Neural cell (in vitro differentiated cells): ENCODE measurements around the gene GRID1. TPM values are rescaled to one million over a fixed set of nuclear protein-coding genes. Genes with fewer than 3 reads are reported as not detected.

Experiments used
- H2AFZ ChIP-seq: fragments of 200-600, 300-800 bp; sonication (generic), shearing (Covaris generic); 2 replicates; pipeline ENCODE4 v1.6.0; 2014; ENCODE audit warnings: low read depth, mild to moderate bottlenecking, antibody characterized with exemption, low read length, moderate library complexity
- H3F3A ChIP-seq: fragments of 200-600 bp; shearing (Covaris generic); 2 replicates; pipeline ENCODE4 v1.6.1; 2016; ENCODE audit warnings: mild to moderate bottlenecking, moderate library complexity, mixed read lengths, antibody characterized with exemption, low read length; ENCODE audit not compliant: insufficient read depth, poor library complexity, severe bottlenecking
- H3K27ac ChIP-seq: fragments of 200-600, 300-800 bp; sonication (generic), shearing (Covaris generic); 2 replicates; pipeline ENCODE4 v1.5.1; 2014; ENCODE audit warnings: mild to moderate bottlenecking, low read length, moderate library complexity
- H3K27me3 ChIP-seq: fragments of 300-800, 200-600 bp; sonication (generic), shearing (Covaris generic); 2 replicates; pipeline ENCODE4 v1.6.0; 2014; ENCODE audit warnings: mild to moderate bottlenecking, low read depth, low read length, moderate library complexity; ENCODE audit not compliant: insufficient read depth
- H3K36me3 ChIP-seq: fragments of 300-800, 200-600 bp; sonication (generic), shearing (Covaris generic); 2 replicates; pipeline ENCODE4 v1.5.1; 2014; ENCODE audit warnings: mild to moderate bottlenecking, antibody characterized with exemption, low read length, moderate library complexity; ENCODE audit not compliant: insufficient read depth
- H3K4me2 ChIP-seq: fragments of 300-800, 200-600 bp; sonication (generic), shearing (Covaris generic); 2 replicates; pipeline ENCODE4 v1.6.0; 2014; ENCODE audit warnings: mild to moderate bottlenecking, low read length
- H3K4me3 ChIP-seq: fragments of 300-800, 200-600 bp; sonication (generic), shearing (Covaris generic); 2 replicates; pipeline ENCODE4 v1.5.1; 2014; ENCODE audit warnings: mild to moderate bottlenecking, low read length, moderate library complexity
- H3K79me2 ChIP-seq: fragments of 200-600 bp; shearing (Covaris generic); replicated peaks from 2 replicates; pipeline ENCODE4 v1.6.0; 2014; ENCODE audit warnings: mild to moderate bottlenecking, low read length, moderate library complexity; ENCODE audit not compliant: insufficient read depth
- H3K9ac ChIP-seq: fragments of 300-800, 200-600 bp; sonication (generic), shearing (Covaris generic); 2 replicates; pipeline ENCODE4 v1.6.1; 2016; ENCODE audit warnings: mild to moderate bottlenecking, low read length, mixed read lengths
- H3K9me2 ChIP-seq: fragments of 200-600 bp; shearing (Covaris generic); 2 replicates; pipeline ENCODE4 v1.6.1; 2016; ENCODE audit warnings: mild to moderate bottlenecking, low read length, mixed read lengths; ENCODE audit not compliant: insufficient read depth
- H3K9me3 ChIP-seq: fragments of 200-600, 300-800 bp; sonication (generic), shearing (Covaris generic); 2 replicates; pipeline ENCODE4 v1.6.1; 2016; ENCODE audit warnings: mild to moderate bottlenecking, mixed run types, low read length, moderate library complexity, mixed read lengths
- H4K20me1 ChIP-seq: fragments of 200-600 bp; shearing (Covaris generic); 2 replicates; pipeline ENCODE4 v1.6.1; 2016; ENCODE audit warnings: mild to moderate bottlenecking, mixed run types; ENCODE audit not compliant: insufficient read depth
- EP300 ChIP-seq: fragments of 450-650 bp; conservative IDR thresholded peaks from 2 replicates; pipeline ENCODE4 v1.6.1; 2014; ENCODE audit warnings: antibody characterized with exemption, mild to moderate bottlenecking, moderate library complexity; ENCODE audit not compliant: poor library complexity, severe bottlenecking
- EZH2 ChIP-seq: fragments of 200-600, 300-800 bp; shearing (Covaris generic), sonication (generic); IDR thresholded peaks from 2 replicates; pipeline ENCODE4 v1.6.1; 2014; ENCODE audit warnings: antibody characterized with exemption, low read length, borderline replicate concordance, mild to moderate bottlenecking; ENCODE audit not compliant: insufficient read depth, poor library complexity, severe bottlenecking
- MXI1 ChIP-seq: fragments of 450-650 bp; conservative IDR thresholded peaks from 2 replicates; pipeline ENCODE4 v1.6.1; 2014; ENCODE audit warnings: antibody characterized with exemption, mild to moderate bottlenecking; ENCODE audit not compliant: poor library complexity, severe bottlenecking
- POLR2AphosphoS5 ChIP-seq: IDR thresholded peaks from 2 replicates; pipeline ENCODE4 v1.6.1; 2012
- RAD21 ChIP-seq: fragments of 450-650 bp; conservative IDR thresholded peaks from 2 replicates; pipeline ENCODE4 v1.6.1; 2014; ENCODE audit warnings: antibody characterized with exemption, mild to moderate bottlenecking, moderate library complexity
- SMC3 ChIP-seq: fragments of 450-650 bp; conservative IDR thresholded peaks from 2 replicates; pipeline ENCODE4 v1.6.1; 2014; ENCODE audit warnings: antibody characterized with exemption, mild to moderate bottlenecking, moderate library complexity; ENCODE audit not compliant: poor library complexity
- TAF1 ChIP-seq: IDR thresholded peaks from 2 replicates; pipeline ENCODE4 v1.6.1; 2012; ENCODE audit warnings: low read depth
- polyA plus RNA-seq: library from polyadenylated mRNA; depleted of rRNA; stranded (reverse); fragments of >200 nt; gene quantifications from 2 replicates; pipeline ENCODE4 v1.2.3, GENCODE V29; 2014
- TF ChIP-seq, protein P1 (sequence below): fragments of 450-650 bp; IDR thresholded peaks from 2 replicates; pipeline ENCODE4 v1.5.1; 2014; ENCODE audit warnings: antibody characterized with exemption, mild to moderate bottlenecking, moderate library complexity; ENCODE audit not compliant: poor library complexity, severe bottlenecking
- TF ChIP-seq, protein P2 (sequence below): IDR thresholded peaks from 2 replicates; pipeline ENCODE4 v1.6.1; 2012; ENCODE audit warnings: borderline replicate concordance

The GRID1 gene
- polyA plus RNA-seq, 1 donor from 2014 or later: 7.3 TPM

DNA sequence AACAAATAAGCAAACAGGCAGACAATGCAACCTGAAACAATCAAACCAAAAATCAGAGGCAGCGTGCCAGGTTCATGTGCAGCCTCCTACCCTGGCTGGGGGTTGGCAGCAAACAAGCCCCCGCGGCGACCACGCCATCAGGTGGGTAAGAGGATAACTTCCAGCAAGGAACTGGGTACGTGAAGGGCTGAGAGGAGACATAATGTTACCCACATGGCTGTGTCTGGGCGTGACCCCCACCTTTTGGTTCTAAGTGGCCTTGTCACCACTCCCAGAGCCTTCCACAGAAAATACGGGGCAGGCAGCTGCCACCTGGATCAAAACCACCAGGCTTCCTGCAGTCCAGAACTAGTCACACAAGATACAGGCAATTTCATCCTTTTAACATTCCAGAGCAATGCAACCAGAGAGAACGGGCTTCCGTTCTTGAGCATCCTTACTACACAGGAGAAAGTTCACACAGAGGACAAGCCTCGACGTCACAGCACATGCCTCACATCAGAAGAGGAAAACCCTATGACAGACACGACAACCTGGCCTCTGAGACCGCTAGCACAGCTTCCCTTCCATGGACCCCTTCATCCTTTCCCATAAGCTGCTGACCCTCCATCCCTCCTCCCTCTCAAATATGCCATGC lies 171.0 kb downstream of the GRID1 start:
- no peak overlapping the region for H3K4me3 ChIP-seq
- H4K20me1 ChIP-seq: no peaks in the 10 kb centered on the region
- H3K27ac ChIP-seq: no peak overlapping the region
- H3K36me3 ChIP-seq: no peaks in the 10 kb centered on the region
- H2AFZ ChIP-seq: no peak overlapping the region
- H3F3A ChIP-seq: no peaks in the 10 kb centered on the region
- H3K79me2 ChIP-seq: no peaks in the 10 kb centered on the region
- TF ChIP-seq, protein P1, sequence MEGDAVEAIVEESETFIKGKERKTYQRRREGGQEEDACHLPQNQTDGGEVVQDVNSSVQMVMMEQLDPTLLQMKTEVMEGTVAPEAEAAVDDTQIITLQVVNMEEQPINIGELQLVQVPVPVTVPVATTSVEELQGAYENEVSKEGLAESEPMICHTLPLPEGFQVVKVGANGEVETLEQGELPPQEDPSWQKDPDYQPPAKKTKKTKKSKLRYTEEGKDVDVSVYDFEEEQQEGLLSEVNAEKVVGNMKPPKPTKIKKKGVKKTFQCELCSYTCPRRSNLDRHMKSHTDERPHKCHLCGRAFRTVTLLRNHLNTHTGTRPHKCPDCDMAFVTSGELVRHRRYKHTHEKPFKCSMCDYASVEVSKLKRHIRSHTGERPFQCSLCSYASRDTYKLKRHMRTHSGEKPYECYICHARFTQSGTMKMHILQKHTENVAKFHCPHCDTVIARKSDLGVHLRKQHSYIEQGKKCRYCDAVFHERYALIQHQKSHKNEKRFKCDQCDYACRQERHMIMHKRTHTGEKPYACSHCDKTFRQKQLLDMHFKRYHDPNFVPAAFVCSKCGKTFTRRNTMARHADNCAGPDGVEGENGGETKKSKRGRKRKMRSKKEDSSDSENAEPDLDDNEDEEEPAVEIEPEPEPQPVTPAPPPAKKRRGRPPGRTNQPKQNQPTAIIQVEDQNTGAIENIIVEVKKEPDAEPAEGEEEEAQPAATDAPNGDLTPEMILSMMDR: no peak
- TF ChIP-seq EZH2 (no peak), TAF1 (no peak), SMC3 (no peak), RAD21 (no peak), EP300 (no peak), POLR2AphosphoS5 (no peak), MXI1 (no peak)
- TF ChIP-seq, protein P2, sequence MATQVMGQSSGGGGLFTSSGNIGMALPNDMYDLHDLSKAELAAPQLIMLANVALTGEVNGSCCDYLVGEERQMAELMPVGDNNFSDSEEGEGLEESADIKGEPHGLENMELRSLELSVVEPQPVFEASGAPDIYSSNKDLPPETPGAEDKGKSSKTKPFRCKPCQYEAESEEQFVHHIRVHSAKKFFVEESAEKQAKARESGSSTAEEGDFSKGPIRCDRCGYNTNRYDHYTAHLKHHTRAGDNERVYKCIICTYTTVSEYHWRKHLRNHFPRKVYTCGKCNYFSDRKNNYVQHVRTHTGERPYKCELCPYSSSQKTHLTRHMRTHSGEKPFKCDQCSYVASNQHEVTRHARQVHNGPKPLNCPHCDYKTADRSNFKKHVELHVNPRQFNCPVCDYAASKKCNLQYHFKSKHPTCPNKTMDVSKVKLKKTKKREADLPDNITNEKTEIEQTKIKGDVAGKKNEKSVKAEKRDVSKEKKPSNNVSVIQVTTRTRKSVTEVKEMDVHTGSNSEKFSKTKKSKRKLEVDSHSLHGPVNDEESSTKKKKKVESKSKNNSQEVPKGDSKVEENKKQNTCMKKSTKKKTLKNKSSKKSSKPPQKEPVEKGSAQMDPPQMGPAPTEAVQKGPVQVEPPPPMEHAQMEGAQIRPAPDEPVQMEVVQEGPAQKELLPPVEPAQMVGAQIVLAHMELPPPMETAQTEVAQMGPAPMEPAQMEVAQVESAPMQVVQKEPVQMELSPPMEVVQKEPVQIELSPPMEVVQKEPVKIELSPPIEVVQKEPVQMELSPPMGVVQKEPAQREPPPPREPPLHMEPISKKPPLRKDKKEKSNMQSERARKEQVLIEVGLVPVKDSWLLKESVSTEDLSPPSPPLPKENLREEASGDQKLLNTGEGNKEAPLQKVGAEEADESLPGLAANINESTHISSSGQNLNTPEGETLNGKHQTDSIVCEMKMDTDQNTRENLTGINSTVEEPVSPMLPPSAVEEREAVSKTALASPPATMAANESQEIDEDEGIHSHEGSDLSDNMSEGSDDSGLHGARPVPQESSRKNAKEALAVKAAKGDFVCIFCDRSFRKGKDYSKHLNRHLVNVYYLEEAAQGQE: no peak
- H3K4me2 ChIP-seq: no peak overlapping the region
- no peaks in the 10 kb centered on the region for H3K27me3 ChIP-seq
- no peak overlapping the region for H3K9ac ChIP-seq
- no peaks in the 10 kb centered on the region for H3K9me3 ChIP-seq
- no peaks in the 10 kb centered on the region for H3K9me2 ChIP-seq

DNA sequence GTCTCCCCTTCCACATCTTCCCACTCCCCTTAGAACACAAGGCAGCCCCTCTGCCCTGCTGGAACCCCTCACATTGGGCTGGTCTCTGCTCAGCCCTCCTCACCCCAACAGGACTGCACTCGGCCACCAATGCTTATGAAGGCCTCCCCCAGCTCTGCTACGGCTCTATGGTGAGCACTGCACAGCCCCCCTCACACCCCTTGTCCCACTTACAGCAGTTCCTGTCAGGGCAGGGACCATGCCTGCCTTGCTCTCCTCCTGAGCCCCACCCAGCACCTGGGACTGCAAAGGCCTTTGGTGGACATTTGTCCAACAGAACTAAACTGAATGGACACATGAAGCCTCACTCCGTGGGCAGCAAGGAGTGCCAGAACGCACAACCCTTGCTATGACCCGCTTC lies 171.9 kb downstream of the GRID1 start:
- H3K4me3 ChIP-seq: no peak overlapping the region
- no peaks in the 10 kb centered on the region for H3K9me2 ChIP-seq
- no peak overlapping the region for H3K27ac ChIP-seq
- no peaks in the 10 kb centered on the region for H3K27me3 ChIP-seq
- no peaks in the 10 kb centered on the region for H3K36me3 ChIP-seq
- H2AFZ ChIP-seq: no peak overlapping the region
- no peaks in the 10 kb centered on the region for H3F3A ChIP-seq
- no peaks in the 10 kb centered on the region for H3K9me3 ChIP-seq
- H3K9ac ChIP-seq: no peak overlapping the region
- no peaks in the 10 kb centered on the region for H4K20me1 ChIP-seq
- TF ChIP-seq RAD21 (no peak), EP300 (no peak), MXI1 (no peak), SMC3 (no peak), POLR2AphosphoS5 (no peak), EZH2 (no peak), TAF1 (no peak)
- TF ChIP-seq, protein P1: no peak
- TF ChIP-seq, protein P2: no peak
- H3K79me2 ChIP-seq: no peaks in the 10 kb centered on the region
- no peak overlapping the region for H3K4me2 ChIP-seq
